ENCODE measurements around the gene LMO2.

The LMO2 gene

DNA sequence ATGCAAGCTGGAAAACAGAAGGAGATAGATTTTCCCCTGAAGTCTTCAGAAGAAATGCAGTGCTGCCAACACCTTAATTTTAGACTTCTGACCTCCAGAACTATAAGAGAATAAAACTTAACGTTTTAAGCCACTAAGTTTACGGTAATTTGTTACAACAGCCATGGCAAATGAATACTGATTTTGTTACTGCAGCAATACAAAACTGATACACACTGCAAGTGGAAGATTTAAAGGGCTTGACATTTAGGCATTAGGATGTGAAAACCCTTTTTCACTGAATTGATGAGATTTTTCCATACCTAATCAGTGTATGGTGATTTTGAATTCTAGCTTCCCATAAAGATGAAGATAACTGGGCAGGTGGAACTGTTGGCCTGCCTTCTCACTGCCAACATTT is 22.1 kb upstream of the LMO2 start:
- FAIRE-seq = no peak

DNA sequence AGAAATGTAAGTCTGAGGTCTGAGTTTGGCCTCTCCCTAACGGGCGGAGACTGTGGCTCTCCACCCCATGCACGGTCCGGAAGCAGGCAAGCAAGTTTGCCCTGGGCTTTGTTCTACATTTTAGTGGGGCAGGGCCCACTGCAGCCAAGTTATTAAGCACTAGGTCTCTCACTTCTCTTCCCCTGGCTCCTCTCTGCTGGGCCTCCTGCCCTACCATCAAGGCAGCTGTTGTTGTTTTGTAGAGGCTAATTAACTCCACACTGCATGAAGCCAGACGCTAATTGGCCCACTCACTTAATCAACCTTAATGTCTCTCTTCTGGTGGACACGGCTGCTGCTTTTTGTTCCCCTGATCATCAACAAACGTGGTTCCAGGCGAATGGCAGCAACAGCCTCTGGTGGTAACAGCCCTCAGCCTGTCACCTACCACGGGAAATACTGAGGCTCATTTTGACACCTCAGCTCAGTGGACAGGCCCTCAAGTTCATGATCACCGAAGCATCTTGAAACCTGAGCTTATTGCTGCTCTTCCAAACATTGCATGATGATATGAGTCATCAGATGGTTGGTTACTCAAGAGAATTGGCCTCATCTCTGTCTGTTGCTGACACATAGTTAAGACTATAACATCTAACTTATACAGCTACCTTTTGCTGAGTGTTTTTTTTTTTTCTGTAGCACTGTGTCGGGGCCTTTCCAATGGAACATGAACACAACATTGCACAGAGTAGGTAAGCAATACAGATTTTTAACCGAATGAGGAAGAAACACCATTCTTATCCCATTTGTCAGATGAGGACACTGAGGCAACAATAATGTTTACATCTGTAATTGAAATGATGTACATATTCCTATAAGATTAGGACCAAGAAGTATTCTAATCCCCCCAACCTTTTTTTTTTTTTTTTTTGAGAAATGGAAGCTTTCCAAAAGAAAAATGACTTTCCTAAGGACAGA is 20.8 kb upstream of the LMO2 start:
- FAIRE-seq = no peak

DNA sequence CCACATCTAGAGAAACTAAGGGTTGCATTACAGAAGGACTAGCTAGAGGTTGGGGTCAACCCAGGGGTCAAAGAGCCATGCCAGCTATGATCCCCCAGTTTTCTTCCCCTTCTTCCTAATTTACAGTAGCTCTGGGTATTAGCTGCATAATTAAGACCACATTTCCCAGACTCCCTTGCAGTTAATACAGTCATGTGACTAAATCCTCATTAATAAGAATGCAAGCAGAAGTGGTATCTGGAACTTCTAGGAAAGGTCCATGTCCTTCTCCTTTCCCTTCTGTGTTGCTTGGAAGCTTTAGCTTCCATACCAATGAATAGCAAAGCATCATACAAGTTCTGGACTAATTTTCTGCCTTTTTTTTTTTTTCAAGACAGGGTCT is 19.1 kb upstream of the LMO2 start:
- no peak for FAIRE-seq

DNA sequence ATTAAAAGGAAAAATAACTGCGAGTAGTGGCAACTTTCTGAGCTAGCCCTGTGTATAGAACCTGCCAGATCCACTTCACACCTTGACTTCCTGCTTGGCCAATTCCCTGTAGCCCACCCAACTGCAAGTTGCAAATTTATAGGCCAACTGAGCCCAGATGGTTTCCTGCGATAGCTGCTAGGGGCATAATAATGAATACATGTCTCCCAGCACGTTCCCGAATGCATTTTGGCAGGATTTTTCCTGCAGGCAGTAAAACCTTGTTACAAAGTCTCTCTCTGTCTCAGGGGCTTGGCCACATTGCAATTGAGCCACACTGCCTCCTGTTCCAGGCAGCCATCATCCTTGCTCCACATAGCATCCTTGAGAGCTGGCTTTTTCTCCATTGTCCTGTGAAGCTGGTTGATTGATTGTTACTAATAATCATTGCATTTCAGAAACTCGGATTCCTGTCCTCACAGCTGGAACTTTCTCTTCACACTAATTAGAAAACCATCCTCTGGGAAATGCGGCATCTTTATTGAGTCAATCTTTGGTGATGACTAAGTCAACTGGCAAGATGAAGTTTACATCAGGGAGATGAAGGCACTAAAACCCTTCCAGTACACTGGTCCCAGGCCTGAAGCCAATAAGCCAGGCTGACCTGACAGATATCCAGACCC is 18.6 kb upstream of the LMO2 start:
- no peak for FAIRE-seq

DNA sequence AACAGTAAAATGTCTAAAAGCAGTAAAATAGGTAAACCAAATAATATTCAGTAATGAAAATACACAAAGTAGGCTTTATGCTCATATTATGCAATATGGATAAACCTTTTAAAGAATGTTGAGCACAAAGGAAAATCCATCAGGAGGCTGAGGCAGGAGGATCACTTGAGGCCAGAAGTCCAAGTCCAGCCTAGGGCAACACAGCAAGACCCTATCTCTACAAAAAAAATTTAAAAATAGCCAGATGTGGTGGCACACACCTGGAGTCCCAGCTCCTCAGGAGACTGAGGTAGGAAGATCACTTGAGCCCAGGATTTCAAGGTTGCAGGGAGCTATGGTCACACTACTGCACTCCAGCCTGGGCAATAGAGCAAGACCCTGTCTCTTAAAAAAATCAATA is 17.7 kb upstream of the LMO2 start:
- no peak for FAIRE-seq

DNA sequence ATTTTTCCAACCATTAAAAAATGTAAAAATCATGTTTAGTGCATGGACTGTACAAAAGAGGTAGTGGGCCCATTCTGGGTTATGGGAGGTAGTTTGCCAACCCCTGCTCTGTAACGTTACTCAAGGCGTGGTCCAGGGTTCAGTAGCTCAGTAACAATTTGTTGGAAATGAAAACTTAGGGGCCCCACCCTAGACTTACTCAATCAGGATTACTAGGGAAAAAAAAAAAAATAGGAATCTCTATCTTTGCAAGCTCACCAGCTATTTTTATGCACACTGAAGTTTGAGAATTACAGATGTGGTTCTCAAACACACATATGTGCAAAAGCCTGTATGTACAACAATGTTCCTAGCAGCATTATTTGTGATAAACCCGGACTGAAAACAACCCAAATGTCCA is 17.3 kb upstream of the LMO2 start:
- FAIRE-seq = no peak

DNA sequence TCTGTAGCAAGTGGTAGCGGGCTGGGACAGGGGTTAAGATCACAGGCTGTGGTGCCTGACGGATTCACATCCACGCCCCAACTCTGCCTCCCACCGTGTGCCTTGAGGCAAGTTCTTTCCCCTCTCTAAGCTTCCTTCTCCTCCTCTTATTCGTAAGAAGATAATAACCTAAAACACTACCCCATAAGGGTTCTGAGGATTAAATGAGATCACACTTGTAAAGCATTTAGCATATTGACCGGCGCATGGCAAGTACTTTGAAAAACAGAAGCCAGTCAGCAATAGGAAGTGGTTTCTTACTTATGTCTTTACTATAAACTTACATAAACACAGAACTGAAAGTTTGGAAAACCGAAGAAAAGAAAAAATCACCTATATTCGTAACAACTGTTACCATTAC is 15.5 kb upstream of the LMO2 start:
- no peak for FAIRE-seq

DNA sequence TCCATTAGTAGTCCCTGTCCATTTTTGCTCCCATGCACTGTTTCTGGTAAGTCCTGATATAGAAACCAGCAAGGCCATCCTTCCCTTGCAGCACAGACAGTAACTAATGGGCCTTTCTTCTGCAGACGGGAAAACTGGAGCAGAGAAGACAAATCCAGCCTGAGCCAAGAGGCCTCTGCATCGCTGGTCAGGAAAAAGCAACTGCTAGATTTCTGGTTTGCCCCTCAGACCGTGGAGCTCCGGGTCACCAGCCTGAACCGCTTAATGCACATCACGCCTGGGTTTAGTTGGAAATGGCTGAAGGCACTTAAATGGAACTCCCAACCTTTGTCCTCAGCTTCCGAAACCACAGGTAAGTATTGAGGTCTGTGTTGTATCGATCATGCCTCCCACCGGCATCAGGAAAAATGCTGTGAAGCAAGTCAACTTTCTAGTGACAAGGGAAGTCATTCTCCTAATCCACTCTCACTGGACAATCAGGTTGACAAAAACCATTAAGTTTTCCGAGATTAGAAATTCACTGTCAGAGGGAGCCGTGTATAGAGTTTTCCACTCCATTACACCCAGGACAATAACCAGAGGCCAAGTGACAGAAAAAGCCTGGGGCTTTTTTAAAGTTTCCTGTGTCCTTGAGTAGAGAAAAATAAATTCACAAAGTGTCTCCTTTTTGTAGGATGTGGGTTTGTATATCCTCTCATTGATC is 14.8 kb upstream of the LMO2 start:
- no peak for FAIRE-seq

DNA sequence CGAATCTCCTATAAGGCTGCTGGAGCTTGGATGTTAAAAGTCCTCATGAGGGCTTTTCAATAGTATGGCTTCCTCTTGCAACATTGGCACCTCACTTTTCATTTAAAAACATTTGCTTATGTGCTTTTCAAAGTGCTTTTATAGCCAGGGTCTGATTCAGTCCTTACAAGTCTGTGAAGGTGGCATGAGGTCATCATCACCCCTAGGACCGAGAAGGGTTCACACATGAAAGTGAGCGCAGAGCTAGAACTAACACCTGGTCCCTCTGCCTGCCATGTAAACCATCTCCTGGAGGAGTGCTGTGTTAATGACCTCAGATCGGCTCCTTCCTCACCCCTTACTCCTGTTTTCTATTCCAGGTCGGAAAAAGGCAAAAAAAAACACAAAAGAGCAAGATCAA is 12.2 kb upstream of the LMO2 start:
- FAIRE-seq = no peak

DNA sequence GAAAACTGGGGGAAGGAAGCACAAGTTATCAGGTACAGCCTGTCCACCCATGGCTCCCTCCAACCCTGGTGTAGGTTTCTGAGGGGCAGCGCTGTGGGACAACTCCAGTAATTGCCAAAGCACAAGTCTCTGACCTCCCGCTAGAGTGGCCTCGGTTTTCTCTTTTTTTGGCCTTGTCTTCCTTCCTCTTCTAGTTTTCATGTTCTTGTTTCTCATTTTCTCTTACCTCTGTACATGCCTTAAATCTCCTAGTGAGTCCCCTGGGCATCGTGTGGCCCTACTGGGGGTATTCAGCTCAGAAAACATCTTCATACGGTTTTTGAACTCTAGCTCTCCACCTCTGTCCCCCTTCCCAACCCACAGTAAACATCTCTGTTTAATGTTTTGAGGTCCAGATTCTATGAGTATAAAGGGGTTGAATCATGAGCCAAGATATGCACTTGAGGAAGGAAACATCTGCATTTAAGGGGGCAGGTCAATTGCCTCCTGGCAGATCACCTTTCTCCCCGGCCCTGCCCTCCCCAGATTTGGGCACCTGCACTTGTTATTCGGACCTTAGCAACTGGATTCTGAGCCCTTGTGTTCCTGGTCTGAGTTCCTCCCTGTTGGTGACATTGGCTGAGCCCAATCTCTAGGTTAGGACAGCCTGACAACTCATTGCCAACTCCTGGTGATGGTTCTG is 8.4 kb upstream of the LMO2 start:
- FAIRE-seq = no peak

DNA sequence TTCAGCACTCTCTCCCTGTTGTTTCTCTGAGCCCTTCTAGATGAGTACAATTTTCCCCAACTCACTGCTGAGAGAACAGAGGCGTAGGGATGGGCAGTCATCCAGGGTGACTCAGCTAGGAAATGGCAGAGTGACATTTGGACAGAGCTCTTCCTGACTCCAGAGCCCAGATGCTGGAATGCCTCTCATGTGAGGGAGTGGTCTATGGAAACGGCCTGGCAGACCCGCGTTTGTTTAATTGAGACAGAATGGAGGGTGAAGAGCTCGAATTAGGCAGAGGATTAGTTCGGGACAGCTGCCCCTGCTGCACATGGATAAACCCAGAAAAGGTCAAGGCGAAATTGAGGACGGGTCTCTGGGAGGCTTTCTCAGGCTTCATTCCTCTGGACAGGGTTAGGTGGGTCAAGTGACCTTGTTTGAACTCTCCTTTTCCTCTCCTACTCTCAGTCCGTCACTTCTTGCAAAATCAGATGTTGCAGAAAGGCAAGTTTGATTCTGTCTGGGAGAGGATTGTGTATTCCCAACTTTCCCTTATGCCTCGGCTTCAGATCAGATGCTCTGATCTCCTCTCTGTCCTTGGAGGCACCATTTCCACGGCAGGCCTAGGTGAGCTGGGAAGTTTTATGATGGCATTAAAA is 7.6 kb upstream of the LMO2 start:
- FAIRE-seq = peak; percentile 61

DNA sequence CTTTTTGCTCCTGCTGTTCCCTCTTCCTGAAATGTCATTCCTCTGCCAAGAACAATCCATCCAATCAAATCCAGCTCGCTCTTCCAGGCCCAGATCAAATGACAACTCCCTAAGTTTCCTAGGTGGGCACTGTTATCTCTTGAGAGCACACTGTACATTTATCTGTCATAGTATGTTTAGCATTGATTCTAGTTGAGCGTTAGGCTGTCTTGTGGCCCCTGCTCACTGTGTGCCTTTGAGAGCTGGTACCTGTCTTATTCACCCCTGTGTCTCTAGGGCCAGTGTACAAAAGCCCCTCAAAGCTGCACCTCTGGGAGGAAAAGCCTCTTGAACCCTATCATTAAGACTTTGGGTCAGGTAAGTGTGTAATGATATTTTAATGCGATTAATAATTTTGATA is 7.1 kb upstream of the LMO2 start:
- no peak for FAIRE-seq

DNA sequence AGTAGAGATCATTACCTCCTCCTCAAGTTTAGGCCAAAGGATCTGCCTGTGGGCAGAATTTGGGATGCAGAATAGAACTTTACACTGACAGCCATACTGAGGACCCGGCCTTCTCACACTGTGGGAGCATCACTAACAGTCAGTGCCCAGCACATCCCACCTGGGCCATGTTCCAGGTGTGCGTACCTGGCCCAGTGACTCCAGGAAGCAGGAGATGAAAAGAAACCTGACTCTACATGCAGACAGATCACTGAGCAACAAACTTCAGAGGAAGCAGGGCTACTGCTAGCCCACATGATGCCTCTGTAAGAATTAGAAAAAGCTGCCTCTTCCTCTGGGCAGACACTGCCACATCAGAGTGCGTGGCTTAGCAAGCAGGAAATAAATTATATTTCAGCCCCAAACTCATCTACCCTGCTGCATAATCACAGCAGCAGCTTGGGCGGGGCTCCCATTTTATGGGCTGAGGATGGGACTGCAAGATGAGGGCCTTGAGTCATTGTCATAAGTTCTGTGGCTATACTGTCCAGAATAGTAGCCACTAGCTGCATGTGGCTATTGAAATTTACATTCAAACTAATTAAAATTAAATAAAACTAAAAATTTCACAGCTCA is 6.0 kb upstream of the LMO2 start:
- FAIRE-seq = no peak

DNA sequence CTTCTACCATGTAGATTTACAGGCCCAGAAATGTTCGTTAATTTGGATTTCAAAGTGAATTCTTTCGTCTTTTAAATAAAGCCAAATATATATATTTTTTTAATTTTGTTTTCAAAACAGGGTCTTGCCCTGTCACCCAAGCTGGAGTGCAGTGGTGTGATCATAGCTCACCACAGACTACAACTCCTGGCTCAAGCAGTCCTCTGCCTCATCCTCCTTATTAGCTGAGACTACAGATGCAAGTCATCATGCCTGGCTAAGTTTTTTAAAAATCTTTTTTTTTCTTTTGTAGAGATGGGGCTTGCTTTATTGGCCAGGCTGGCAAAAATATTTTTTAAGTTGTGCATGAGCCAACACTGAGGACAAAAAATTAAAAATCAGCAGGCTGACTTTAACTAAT is 5.0 kb upstream of the LMO2 start:
- no peak for FAIRE-seq

DNA sequence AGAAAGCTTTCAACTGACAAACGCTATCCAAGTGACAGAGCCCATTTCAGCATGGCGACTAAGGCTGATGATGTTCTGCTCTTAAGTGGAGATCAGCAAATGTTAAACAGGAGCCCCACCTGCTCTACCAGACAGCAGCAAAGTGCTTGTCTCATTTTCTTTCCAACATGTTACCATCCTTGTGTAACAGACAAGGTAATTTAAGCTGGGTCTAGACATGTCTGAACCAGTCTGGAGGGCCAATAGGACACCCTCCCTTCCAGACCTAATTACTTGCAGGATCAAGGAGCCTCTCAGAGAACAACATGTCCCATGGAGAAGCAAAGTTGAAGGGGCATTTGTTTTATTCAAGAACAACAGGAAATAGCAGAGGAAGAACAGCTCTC is 3.9 kb upstream of the LMO2 start:
- FAIRE-seq = no peak

DNA sequence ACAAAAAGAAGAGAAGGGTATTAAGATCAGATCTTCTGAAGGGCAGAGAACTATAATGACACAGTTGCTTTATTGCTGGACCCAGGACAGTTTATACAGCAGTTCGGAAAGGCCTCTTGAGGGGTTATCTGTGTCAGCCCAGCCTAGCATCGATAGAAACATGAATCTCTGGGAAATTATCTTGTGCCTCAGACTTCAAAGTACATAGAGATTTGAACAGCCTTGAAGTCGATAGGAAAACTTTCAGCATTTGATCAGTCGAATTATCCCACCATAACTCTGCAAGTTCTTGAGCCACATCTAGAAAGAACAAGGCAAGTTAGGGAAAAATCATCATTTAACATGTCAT is 2.5 kb upstream of the LMO2 start:
- no peak for FAIRE-seq

DNA sequence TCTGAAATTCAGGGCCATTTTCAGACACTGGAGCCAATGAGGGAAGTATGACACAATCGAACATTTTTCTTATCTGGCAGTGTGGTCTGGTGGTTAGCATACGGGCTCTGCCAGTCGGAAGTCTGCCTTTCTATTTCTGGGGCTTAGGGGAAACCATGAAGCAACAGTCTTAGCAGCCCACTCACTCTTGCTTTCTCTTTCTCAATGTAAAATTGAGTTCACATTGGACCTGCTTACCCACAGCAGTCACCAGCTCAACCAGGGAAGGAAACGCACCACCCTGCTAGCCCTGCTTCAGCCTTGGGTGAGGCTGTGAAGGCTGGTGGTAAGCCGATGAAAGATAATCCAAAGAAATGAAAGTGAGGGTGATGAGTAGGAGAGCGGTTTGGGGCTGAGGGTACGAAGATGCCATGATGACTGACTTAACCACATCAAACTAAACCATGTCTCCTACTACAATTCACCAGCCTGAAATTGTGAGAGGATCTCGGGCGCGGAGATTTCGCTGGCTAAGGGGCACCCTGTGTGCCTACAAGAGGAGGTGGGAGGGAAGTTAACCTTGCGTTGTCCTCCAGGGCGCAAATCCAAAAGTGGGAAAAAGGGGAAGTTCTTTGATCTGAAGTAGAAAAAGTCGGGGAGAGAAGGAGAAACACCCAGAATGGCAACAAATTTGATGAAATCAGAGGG is 2.0 kb upstream of the LMO2 start:
- no peak for FAIRE-seq

DNA sequence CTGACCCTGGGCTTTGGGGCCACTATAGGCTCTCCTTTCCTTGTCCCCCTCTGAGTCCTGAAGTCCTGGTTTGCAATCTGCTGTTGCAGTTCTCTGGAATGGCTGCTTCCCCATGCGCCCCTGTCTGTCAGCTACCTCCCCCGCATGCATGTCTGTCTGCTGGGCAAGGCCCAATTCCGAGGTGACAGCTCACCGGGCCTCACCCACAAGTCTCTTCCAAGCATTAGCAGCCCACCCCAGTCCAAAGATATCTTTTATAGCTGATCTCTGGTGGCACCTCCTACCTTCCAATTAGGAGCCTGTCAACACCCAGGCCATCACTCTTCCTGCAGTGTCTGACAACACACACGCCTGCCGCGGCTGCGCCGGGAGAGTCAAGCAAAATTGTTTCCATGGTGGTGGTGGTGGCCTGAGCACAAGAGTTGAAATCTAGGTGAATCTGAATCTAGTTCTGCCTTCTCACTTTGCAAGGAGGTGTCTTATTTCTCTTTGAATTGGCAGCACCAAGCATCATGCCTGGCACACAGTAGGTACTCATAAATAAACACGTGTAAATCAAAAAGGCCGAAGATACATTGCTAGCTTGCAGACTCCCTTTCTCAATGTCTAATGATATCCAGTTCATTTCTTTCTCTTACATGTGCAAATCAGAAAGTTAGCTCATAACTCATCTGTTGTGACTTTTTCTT is 1.2 kb upstream of the LMO2 start:
- FAIRE-seq = no peak

DNA sequence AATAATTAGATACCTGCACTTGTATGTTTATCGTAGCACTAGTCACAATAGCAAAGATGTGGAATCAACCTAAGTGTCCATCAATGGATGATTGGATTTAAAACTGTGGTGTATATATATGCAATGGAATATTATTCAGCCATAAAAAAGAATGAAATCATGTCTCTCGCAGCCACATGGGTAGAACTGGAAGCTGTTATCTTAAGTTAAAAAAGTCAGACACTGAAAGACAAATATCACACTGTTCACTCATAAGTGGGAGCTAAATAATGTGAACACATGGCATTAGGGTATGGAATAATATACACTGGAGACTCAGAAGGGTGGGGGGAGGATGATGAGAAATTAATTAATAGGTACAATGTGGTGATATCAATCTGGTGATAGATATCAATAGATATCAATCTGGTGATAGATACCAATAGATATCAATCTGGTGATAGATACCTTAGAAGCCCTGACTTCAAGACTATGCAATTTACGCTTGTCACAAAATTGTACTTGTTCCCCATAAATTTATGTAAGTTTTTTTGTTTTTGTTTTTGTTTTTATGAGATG is 2.0 kb downstream of the LMO2 start:
- no peak for FAIRE-seq

DNA sequence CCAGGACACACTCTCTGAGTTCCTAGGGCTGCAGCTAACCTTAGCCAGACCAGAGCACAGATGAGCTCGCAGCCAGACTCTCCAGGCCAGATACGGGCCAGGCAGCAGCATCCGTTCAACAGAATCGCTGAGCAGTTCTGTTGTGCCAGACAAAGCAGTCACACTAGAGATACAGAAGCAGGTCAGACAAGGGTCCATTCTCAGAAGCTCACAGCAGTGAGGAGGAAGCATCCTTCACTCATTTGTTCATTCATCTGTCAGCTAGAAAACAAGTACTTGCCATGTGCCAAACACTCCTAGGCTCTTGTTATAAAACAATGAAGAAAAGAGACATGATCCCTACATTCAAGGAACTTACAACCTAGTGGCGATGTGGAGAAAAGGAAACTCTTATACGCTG is 2.6 kb downstream of the LMO2 start:
- no peak for FAIRE-seq

DNA sequence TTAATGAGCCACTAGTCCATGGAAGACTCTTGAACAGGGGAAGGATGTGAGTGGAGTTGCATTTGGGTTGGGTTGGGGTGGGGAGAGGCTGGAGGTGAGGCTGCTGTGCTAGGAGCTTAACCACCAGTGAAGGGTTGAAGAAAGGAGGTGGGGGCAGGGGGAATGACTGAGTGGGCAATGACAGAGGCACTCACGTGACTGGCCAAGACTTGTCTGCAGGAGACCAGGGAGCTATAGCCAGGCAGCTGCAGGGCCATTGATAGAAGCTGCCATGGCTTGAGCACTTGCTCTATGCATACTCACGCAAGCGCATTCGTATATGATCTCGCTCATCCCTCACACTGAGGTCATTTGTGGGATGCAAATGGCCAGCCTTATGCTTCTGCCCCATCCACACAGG is 4.0 kb downstream of the LMO2 start:
- no peak for FAIRE-seq
